ENCODE results near the gene ENPP5. TPM values are rescaled to one million over a fixed set of nuclear protein-coding genes. Genes with fewer than 3 reads are reported as not detected.
"Not testable (repeated sequence)": the region's sequence is repeated elsewhere in the genome, so short reads cannot be mapped to it uniquely, and the experiment has no call there.

ENPP5 gene
- total RNA-seq, 2 experiments from 2014 or later, result 0.50 to 1.6 TPM

DNA sequence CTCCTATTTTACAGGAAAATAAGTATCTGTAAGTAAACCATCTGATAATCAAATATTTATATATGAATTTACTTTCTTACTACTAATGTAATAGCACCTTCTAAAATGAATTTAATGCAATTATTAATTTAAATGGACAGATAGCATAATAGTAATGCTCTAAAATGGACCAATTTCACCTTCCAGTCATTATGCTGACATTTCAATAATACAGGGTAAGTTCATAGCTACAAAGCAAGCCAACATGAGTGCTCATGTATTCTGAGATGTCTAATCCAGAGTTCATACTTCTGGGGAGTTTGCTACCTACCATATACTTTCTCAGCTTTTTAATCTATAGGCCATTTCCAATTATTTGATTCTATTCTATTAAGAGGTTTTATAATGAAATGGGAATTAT is 11.6 kb downstream of the ENPP5 start:
- no TSS peak for BruUV-seq (replicated peaks)
- CTCF ChIA-PET (ENCODE audit: unreplicated experiment), result no interaction called here

DNA sequence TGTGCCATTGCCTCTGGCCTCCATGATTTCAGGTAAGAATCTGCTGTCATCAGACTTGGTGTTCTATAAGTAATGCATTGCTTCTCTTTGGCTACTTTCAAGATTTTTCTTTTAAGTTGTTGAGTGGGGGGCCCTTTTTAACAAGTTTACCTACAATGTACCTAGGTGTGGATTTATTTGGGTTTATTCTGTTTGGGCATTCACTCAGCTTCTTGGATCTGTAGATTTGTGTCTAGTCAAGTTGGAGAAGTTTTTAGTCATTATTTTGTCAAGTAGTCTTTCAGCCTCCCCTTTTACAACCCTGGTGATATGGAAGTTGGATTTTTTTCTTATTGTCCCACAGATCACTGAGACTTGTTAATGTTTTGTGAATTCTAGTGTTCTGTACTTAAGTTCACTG is 14.1 kb downstream of the ENPP5 start:
- H3K79me2 ChIP-seq (ENCODE audit: insufficient read depth, low read depth, low read length), result no peaks in the 10 kb centered on the region
- POLR2A ChIA-PET, result no interaction called here
- H3K9me2 ChIP-seq (ENCODE audit: insufficient read depth, low read length), result 0 out of 2 replicates have a peak, but pooled peaks cover 4% of the 10 kb centered on the region
- no TSS peak for BruUV-seq (replicated peaks)
- no peak overlapping the region for H3K4me3 ChIP-seq (ENCODE audit: low read depth, low read length, poor library complexity, severe bottlenecking)
- H3K9me3 ChIP-seq (ENCODE audit: low read length), result no peaks in the 10 kb centered on the region
- H4K20me1 ChIP-seq (ENCODE audit: insufficient read depth, low read length), result no peaks in the 10 kb centered on the region
- TF ChIP-seq, protein P1, sequence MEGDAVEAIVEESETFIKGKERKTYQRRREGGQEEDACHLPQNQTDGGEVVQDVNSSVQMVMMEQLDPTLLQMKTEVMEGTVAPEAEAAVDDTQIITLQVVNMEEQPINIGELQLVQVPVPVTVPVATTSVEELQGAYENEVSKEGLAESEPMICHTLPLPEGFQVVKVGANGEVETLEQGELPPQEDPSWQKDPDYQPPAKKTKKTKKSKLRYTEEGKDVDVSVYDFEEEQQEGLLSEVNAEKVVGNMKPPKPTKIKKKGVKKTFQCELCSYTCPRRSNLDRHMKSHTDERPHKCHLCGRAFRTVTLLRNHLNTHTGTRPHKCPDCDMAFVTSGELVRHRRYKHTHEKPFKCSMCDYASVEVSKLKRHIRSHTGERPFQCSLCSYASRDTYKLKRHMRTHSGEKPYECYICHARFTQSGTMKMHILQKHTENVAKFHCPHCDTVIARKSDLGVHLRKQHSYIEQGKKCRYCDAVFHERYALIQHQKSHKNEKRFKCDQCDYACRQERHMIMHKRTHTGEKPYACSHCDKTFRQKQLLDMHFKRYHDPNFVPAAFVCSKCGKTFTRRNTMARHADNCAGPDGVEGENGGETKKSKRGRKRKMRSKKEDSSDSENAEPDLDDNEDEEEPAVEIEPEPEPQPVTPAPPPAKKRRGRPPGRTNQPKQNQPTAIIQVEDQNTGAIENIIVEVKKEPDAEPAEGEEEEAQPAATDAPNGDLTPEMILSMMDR (conservative IDR thresholded peaks at IDR 0.05; ENCODE audit: low read length), result no peak
- no peak for TF ChIP-seq EZH2phosphoT487 (IDR thresholded peaks at IDR 0.05; ENCODE audit: borderline replicate concordance, low read depth, low read length)
- no peaks in the 10 kb centered on the region for H3K36me3 ChIP-seq (ENCODE audit: insufficient read depth, low read length)
- intact Hi-C loops (cut with micrococcal nuclease; ENCODE audit: unreplicated experiment), result no loop called here
- CTCF ChIA-PET (ENCODE audit: unreplicated experiment), result no interaction called here
- H3K4me2 ChIP-seq (ENCODE audit: low read length), result no peak overlapping the region
- no peak overlapping the region for H3K27ac ChIP-seq (ENCODE audit: low read depth, low read length, poor library complexity, severe bottlenecking)
- no peak overlapping the region for H2AFZ ChIP-seq (ENCODE audit: low read length)
- DNase-seq (ENCODE audit: low spot score), result no peak
- H3K4me1 ChIP-seq (ENCODE audit: insufficient read depth, low read length, poor library complexity, severe bottlenecking), result no peaks in the 10 kb centered on the region

More for the DNA sequence above, 11.6 kb downstream of the ENPP5 start:
- H3K4me2 ChIP-seq (ENCODE audit: low read length), result no peak overlapping the region
- no peak for DNase-seq (ENCODE audit: low spot score)
- 0 out of 2 replicates have a peak, but pooled peaks cover 2% of the 10 kb centered on the region for H3K9me2 ChIP-seq (ENCODE audit: insufficient read depth, low read length)
- H4K20me1 ChIP-seq (ENCODE audit: insufficient read depth, low read length), result no peaks in the 10 kb centered on the region
- no peaks in the 10 kb centered on the region for H3K4me1 ChIP-seq (ENCODE audit: insufficient read depth, low read length, poor library complexity, severe bottlenecking)
- TF ChIP-seq EZH2phosphoT487 (IDR thresholded peaks at IDR 0.05; ENCODE audit: borderline replicate concordance, low read depth, low read length), result no peak
- TF ChIP-seq, protein P1 (conservative IDR thresholded peaks at IDR 0.05; ENCODE audit: low read length), result no peak
- POLR2A ChIA-PET, result interaction anchor here (0.7 kb wide), 1 partner anchor 1793 kb away, joined by 3 read pairs; no protein-coding TSS in a partner anchor
- no peaks in the 10 kb centered on the region for H3K9me3 ChIP-seq (ENCODE audit: low read length)
- no peaks in the 10 kb centered on the region for H3K36me3 ChIP-seq (ENCODE audit: insufficient read depth, low read length)
- no peak overlapping the region for H3K4me3 ChIP-seq (ENCODE audit: low read depth, low read length, poor library complexity, severe bottlenecking)
- no peak overlapping the region for H2AFZ ChIP-seq (ENCODE audit: low read length)
- intact Hi-C loops (cut with micrococcal nuclease; ENCODE audit: unreplicated experiment), result no loop called here
- no peak overlapping the region for H3K27ac ChIP-seq (ENCODE audit: low read depth, low read length, poor library complexity, severe bottlenecking)
- H3K79me2 ChIP-seq (ENCODE audit: insufficient read depth, low read depth, low read length), result no peaks in the 10 kb centered on the region

DNA sequence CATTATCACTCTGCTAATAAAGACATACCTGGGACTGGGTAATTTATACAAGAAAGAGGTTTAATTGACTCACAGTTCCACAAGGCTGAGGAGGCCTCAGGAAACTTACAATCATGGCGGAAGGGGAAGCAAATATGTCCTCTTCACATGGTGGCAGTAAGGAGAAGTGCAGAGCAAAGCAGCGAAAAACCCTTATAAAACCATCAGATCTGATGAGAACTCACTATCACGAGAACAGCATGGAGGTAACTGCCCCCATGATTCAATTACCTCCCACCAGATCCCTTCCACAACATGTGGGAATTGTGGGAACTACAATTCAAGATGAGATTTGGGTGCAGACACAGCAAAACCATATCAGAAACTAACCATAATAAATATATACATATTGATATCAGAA is 21.7 kb downstream of the ENPP5 start:
- POLR2A ChIA-PET; BruUV-seq (replicated peaks); CTCF ChIA-PET (ENCODE audit: unreplicated experiment); intact Hi-C loops (cut with micrococcal nuclease; ENCODE audit: unreplicated experiment); H3K9me3 ChIP-seq (ENCODE audit: low read length); H3K4me3 ChIP-seq (ENCODE audit: low read depth, low read length, poor library complexity, severe bottlenecking); H2AFZ ChIP-seq (ENCODE audit: low read length); DNase-seq (ENCODE audit: low spot score); H4K20me1 ChIP-seq (ENCODE audit: insufficient read depth, low read length); H3K27ac ChIP-seq (ENCODE audit: low read depth, low read length, poor library complexity, severe bottlenecking); H3K36me3 ChIP-seq (ENCODE audit: insufficient read depth, low read length); H3K4me1 ChIP-seq (ENCODE audit: insufficient read depth, low read length, poor library complexity, severe bottlenecking); H3K9me2 ChIP-seq (ENCODE audit: insufficient read depth, low read length); H3K79me2 ChIP-seq (ENCODE audit: insufficient read depth, low read depth, low read length); H3K4me2 ChIP-seq (ENCODE audit: low read length): not testable (repeated sequence)
